CD4-positive, CD25-positive, alpha-beta regulatory T cell (primary cell): Measurements from ENCODE around the gene CDC42BPA. TPM values are rescaled to one million over a fixed set of nuclear protein-coding genes. Genes with fewer than 3 reads are reported as not detected.

ENCODE experiments used
- ATAC-seq, 2 donors: fragments of 150-1000 bp; cut with Tn5 transposase; one replicate each; pipeline ENCODE4 v1.10.0; 2021; ENCODE audit warnings: low read depth in 2 of 2, moderate number of reproducible peaks in 2 of 2, moderate library complexity in 1 of 2
- DNase-seq, 3 donors: peaks; one replicate each; pipeline versions ENCODE4 v3.0.0 to v3.0.0-alpha.2; 2012 to 2022; ENCODE audit warnings: mixed read lengths in 1 of 3
- H3K27ac ChIP-seq: one replicate; pipeline ENCODE4 v1.7.0; 2013; ENCODE audit warnings: mild to moderate bottlenecking, low read length; ENCODE audit not compliant: insufficient read depth, poor library complexity, severe bottlenecking
- H3K27me3 ChIP-seq: one replicate; pipeline ENCODE4 v1.7.0; 2013; ENCODE audit warnings: low read length; ENCODE audit not compliant: control insufficient read depth, insufficient read depth
- H3K36me3 ChIP-seq: one replicate; pipeline ENCODE4 v1.7.0; 2013; ENCODE audit warnings: mild to moderate bottlenecking, low read length, moderate library complexity; ENCODE audit not compliant: control insufficient read depth, insufficient read depth
- H3K4me1 ChIP-seq: 2 replicates; pipeline ENCODE4 v1.7.0; 2013; ENCODE audit warnings: mild to moderate bottlenecking, low read length; ENCODE audit not compliant: insufficient read depth, control insufficient read depth, poor library complexity, severe bottlenecking
- H3K4me3 ChIP-seq: one replicate; pipeline ENCODE4 v1.7.0; 2013; ENCODE audit warnings: low read depth, mild to moderate bottlenecking, low read length, moderate library complexity
- H3K9me3 ChIP-seq, 2 experiments: 1 replicate in 1 of 2; 2 replicates in 1 of 2; pipeline ENCODE4 v1.7.0; 2013; ENCODE audit warnings: low read length in 2 of 2, mild to moderate bottlenecking in 1 of 2, moderate library complexity in 1 of 2; ENCODE audit not compliant: control insufficient read depth in 2 of 2
- H3K27ac Mint-ChIP-seq, 3 donors: one replicate each; pipeline ENCODE4 v1.8.0; 2020 to 2022; ENCODE audit warnings: mild to moderate bottlenecking in 3 of 3, mixed read lengths in 3 of 3, moderate library complexity in 2 of 3
- H3K27me3 Mint-ChIP-seq: one replicate; pipeline ENCODE4 v1.8.0; 2022; ENCODE audit warnings: mild to moderate bottlenecking, mixed read lengths
- H3K36me3 Mint-ChIP-seq: one replicate; pipeline ENCODE4 v1.8.0; 2020; ENCODE audit warnings: mixed read lengths
- H3K4me1 Mint-ChIP-seq, 4 donors: one replicate each; pipeline ENCODE4 v1.8.0; 2020 to 2022; ENCODE audit warnings: mixed read lengths in 4 of 4, mild to moderate bottlenecking in 1 of 4
- H3K4me3 Mint-ChIP-seq, 4 donors: one replicate each; pipeline ENCODE4 v1.8.0; 2020 to 2022; ENCODE audit warnings: mild to moderate bottlenecking in 4 of 4, mixed read lengths in 4 of 4, moderate library complexity in 3 of 4
- H3K9me3 Mint-ChIP-seq, 7 donors: one replicate each; pipeline ENCODE4 v1.8.0; 2020 to 2022; ENCODE audit warnings: mixed read lengths in 7 of 7, mild to moderate bottlenecking in 3 of 7, moderate library complexity in 2 of 7
- polyA plus RNA-seq, 4 donors: library from polyadenylated mRNA; unstranded; fragments of 300-500 nt; fragmentation: Illumina TruSeq; gene quantifications; one replicate each; pipeline ENCODE4 v1.2.3, GENCODE V29; 2021
- total RNA-seq: library from RNA; stranded (reverse); gene quantifications from one replicate; pipeline ENCODE4 v1.2.3, GENCODE V29; 2022

The CDC42BPA gene
- total and polyA plus RNA-seq, 5 donors from 2014 or later = 0.06 to 1.5 (median 0.63) TPM

DNA sequence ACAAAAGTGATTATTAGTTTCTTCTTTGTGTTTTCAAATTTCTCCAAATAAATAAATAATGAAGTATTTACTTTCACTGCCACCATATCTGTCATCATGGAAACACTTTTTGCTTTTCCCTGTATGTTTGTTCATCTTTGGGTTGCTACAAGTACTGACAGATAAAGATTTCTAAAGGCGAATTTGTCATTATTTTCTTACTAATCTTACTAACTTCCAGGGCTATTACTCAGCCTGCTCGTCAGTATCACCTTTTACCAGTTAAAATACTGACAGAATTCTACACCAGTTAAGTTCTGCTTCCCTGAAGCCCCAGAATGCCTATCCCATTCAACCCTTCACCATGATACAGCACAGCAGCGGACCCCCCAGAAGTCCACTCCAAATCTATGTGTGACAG is 106.1 kb downstream of the CDC42BPA start:
- Histone ChIP-seq H3K9me3 (no peaks in the 10 kb centered on the region), H3K4me1 (no peaks in the 10 kb centered on the region), H3K36me3 (no peaks in the 10 kb centered on the region), H3K27ac (no peak overlapping the region), H3K4me3 (no peak overlapping the region), H3K27me3 (peaks cover 8% of the 10 kb centered on the region)
- DNase-seq (no peak), ATAC-seq (no peak)
- Mint-ChIP-seq H3K9me3 (peaks cover 0 to 2% (median 0%) of the 10 kb centered on the region in 7 donors), H3K4me1 (no peaks in the 10 kb centered on the region), H3K27me3 (peaks cover 6% of the 10 kb centered on the region), H3K27ac (no peak overlapping the region), H3K36me3 (no peaks in the 10 kb centered on the region), H3K4me3 (no peak overlapping the region)

DNA sequence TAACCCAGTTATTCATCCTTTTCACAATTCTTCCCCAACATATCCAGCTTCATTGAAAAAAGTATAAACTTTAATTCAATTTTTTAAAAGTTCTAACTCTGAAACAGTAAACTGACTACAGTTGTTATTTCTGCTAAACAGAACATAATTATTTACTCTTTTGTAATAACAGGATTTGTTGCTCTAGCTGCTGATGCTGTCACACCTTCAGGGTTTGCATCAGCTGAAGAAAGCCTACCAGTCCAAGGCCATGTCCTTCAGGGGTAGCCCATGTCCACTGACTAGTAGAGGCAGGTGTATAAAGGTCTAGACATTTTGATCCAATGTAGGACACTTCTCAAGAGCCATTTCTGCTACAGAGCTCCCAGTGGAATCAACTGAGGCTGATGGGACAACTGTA is 107.7 kb downstream of the CDC42BPA start:
- H3K4me3 ChIP-seq = no peak overlapping the region
- peaks cover 8% of the 10 kb centered on the region for H3K27me3 ChIP-seq
- no peaks in the 10 kb centered on the region for H3K36me3 Mint-ChIP-seq
- peaks cover 0 to 2% (median 0%) of the 10 kb centered on the region in 7 donors for H3K9me3 Mint-ChIP-seq
- H3K4me1 Mint-ChIP-seq = no peaks in the 10 kb centered on the region
- H3K27ac Mint-ChIP-seq = no peak overlapping the region
- H3K27me3 Mint-ChIP-seq = peaks cover 6% of the 10 kb centered on the region
- H3K27ac ChIP-seq = no peak overlapping the region
- DNase-seq (no peak), ATAC-seq (no peak)
- no peaks in the 10 kb centered on the region for H3K36me3 ChIP-seq
- no peaks in the 10 kb centered on the region for H3K4me1 ChIP-seq
- H3K9me3 ChIP-seq = no peaks in the 10 kb centered on the region
- no peak overlapping the region for H3K4me3 Mint-ChIP-seq

DNA sequence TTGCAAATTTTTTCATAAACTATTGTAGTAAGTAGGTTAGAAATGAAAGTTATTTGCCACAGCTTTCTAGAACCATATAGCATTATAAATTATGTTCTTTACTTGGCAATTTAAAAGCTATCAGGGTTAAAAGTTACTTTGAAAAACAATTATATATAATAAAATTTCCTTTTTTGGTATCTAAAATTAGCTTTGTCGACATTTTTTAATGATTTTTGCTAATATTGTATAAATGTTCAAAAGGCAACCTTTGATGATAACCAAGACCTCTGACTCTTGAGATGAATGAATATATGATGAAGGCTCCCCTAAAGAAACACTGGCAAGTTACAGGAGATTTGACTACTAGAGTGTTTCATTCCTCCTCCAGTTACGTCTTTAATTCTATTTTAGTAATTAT is 121.2 kb downstream of the CDC42BPA start:
- Mint-ChIP-seq H3K27me3 (peaks cover 7% of the 10 kb centered on the region), H3K9me3 (no peaks in the 10 kb centered on the region), H3K36me3 (no peaks in the 10 kb centered on the region), H3K4me3 (no peak overlapping the region), H3K4me1 (peaks cover 0 to 1% (median 0%) of the 10 kb centered on the region in 4 donors), H3K27ac (no peak overlapping the region)
- H3K27me3 ChIP-seq = no peaks in the 10 kb centered on the region
- H3K9me3 ChIP-seq = no peaks in the 10 kb centered on the region
- DNase-seq (no peak), ATAC-seq (no peak)
- H3K36me3 ChIP-seq = no peaks in the 10 kb centered on the region
- H3K4me3 ChIP-seq = no peak overlapping the region
- no peaks in the 10 kb centered on the region for H3K4me1 ChIP-seq
- H3K27ac ChIP-seq = no peak overlapping the region

DNA sequence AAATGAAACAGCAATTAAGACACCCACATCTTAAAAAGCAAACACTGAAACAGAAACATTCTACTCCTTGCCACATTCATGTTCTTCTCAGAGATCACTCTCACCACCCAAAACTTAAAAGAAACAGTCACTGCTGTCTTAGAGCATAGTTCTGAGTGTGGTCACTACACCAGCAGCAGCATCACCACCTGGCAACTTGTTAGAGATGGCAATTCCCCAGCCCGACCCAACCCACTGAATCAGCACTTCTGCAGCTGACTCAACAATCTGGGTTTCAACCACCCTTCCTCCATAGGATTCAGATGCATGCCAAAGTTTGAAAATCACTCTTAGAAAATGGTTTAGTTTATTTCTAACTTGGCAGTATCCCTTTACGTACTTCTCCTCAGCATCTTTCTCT is 126.1 kb downstream of the CDC42BPA start:
- Histone ChIP-seq H3K4me1 (no peaks in the 10 kb centered on the region), H3K36me3 (no peaks in the 10 kb centered on the region), H3K9me3 (no peaks in the 10 kb centered on the region), H3K27ac (no peak overlapping the region), H3K27me3 (peaks cover 4% of the 10 kb centered on the region), H3K4me3 (no peak overlapping the region)
- peak in 1 of 3 donors; percentile 24 for DNase-seq
- H3K9me3 Mint-ChIP-seq = no peaks in the 10 kb centered on the region
- no peak for ATAC-seq
- no peak overlapping the region for H3K27ac Mint-ChIP-seq
- no peak overlapping the region for H3K4me3 Mint-ChIP-seq
- peaks cover 0 to 2% (median 0%) of the 10 kb centered on the region in 4 donors for H3K4me1 Mint-ChIP-seq
- peaks cover 10% of the 10 kb centered on the region for H3K27me3 Mint-ChIP-seq
- H3K36me3 Mint-ChIP-seq = no peaks in the 10 kb centered on the region

DNA sequence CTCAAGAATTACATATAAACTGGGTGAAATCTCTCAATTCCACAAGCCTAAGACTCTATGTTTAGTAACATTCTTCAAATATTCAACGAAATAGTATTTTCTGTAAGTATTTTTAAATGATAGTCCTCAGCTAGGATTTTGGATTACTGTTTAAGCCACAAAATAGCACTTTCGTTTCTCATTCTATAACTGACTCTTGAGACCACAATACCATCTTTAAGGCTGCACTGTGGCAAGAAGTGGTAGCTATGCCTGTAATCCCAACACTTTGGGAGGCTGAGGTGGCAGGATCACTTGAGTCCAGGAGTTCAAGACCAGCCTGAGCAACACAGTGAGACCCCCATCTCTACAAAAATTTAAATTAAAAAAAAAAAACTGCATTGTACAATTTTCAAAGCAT is 126.7 kb downstream of the CDC42BPA start:
- no peak overlapping the region for H3K4me3 Mint-ChIP-seq
- no peaks in the 10 kb centered on the region for H3K9me3 Mint-ChIP-seq
- ATAC-seq = no peak
- no peak for DNase-seq
- H3K27me3 Mint-ChIP-seq = peaks cover 15% of the 10 kb centered on the region
- peaks cover 4% of the 10 kb centered on the region for H3K27me3 ChIP-seq
- no peaks in the 10 kb centered on the region for H3K4me1 ChIP-seq
- H3K36me3 Mint-ChIP-seq = no peaks in the 10 kb centered on the region
- no peaks in the 10 kb centered on the region for H3K36me3 ChIP-seq
- no peak overlapping the region for H3K27ac ChIP-seq
- no peak overlapping the region for H3K4me3 ChIP-seq
- peaks cover 0 to 2% (median 0%) of the 10 kb centered on the region in 4 donors for H3K4me1 Mint-ChIP-seq
- no peak overlapping the region for H3K27ac Mint-ChIP-seq
- H3K9me3 ChIP-seq = no peaks in the 10 kb centered on the region

DNA sequence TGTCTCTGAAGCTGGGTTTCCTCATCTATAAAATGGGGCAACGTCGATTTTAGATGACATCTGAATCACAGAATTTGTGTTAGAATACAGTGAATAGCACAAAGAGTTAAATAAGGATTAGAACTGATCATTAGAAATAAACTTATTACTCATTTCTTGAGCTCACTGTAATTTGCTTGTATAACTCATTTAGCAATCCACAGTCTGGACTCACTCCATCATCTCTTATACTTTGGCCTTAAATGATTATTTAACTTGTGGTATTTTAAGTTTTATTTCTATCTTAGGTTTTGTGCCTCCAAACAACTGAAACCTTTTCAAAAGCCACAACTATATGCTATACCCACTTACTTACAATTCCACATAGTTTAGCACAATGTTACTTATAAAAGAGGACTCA is 128.0 kb downstream of the CDC42BPA start:
- peaks cover 4% of the 10 kb centered on the region for H3K27me3 ChIP-seq
- peaks cover 0 to 2% (median 0%) of the 10 kb centered on the region in 4 donors for H3K4me1 Mint-ChIP-seq
- DNase-seq (no peak), ATAC-seq (no peak)
- H3K4me3 ChIP-seq = no peak overlapping the region
- no peaks in the 10 kb centered on the region for H3K4me1 ChIP-seq
- H3K27me3 Mint-ChIP-seq = peaks cover 19% of the 10 kb centered on the region
- no peaks in the 10 kb centered on the region for H3K36me3 Mint-ChIP-seq
- no peaks in the 10 kb centered on the region for H3K36me3 ChIP-seq
- no peak overlapping the region for H3K27ac Mint-ChIP-seq
- H3K9me3 ChIP-seq = no peaks in the 10 kb centered on the region
- no peaks in the 10 kb centered on the region for H3K9me3 Mint-ChIP-seq
- no peak overlapping the region for H3K4me3 Mint-ChIP-seq
- no peak overlapping the region for H3K27ac ChIP-seq

DNA sequence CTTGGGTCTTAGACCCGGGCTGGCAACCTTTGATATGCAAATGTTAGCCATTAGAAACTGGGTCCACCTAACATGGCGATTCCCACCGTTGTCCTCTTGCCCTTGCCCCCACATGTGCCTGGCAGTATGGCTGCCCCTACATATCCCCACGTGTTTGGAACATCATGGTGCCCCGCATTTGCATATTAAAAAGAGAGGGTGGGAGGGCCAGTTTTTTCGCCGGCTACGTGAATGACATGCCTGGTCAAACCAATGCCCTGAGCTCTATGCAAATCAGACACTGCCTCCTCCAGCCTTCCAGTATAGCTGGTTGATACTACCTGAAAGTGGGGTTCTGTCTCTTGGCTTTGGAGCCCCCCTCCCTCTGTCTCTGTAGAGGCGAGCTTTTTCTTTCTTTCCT is 133.0 kb downstream of the CDC42BPA start:
- no peaks in the 10 kb centered on the region for H3K4me1 Mint-ChIP-seq
- Histone ChIP-seq H3K4me3 (no peak overlapping the region), H3K27me3 (peaks cover 5% of the 10 kb centered on the region), H3K36me3 (no peaks in the 10 kb centered on the region), H3K4me1 (no peaks in the 10 kb centered on the region), H3K9me3 (no peaks in the 10 kb centered on the region), H3K27ac (no peak overlapping the region)
- no peak for DNase-seq
- no peaks in the 10 kb centered on the region for H3K36me3 Mint-ChIP-seq
- H3K9me3 Mint-ChIP-seq = no peaks in the 10 kb centered on the region
- H3K27me3 Mint-ChIP-seq = peaks cover 28% of the 10 kb centered on the region
- no peak overlapping the region for H3K27ac Mint-ChIP-seq
- no peak overlapping the region for H3K4me3 Mint-ChIP-seq
- no peak for ATAC-seq

DNA sequence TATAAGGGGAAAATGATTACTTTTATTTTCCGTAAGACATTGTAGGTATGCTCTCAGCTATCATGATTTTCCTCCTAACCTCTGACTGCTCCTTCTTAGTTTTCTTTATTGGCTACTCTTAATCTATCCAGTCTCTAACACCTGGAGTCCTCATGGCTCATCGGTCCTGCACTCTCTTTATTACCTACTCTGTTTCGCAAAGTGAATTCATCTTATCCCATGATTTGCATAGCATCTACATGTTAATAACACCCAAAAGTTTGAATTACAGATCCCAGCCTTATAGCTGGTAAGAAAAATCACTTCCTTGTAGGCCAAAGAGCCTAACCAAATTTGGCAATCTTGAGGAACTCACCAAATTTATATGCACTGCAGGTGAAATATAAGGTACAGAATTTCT is 136.3 kb downstream of the CDC42BPA start:
- H3K27me3 Mint-ChIP-seq = peaks cover 28% of the 10 kb centered on the region
- no peaks in the 10 kb centered on the region for H3K4me1 Mint-ChIP-seq
- H3K27ac ChIP-seq = no peak overlapping the region
- H3K27me3 ChIP-seq = peaks cover 6% of the 10 kb centered on the region
- DNase-seq = no peak
- no peaks in the 10 kb centered on the region for H3K9me3 Mint-ChIP-seq
- H3K4me1 ChIP-seq = no peaks in the 10 kb centered on the region
- H3K4me3 ChIP-seq = no peak overlapping the region
- no peaks in the 10 kb centered on the region for H3K36me3 ChIP-seq
- H3K9me3 ChIP-seq = no peaks in the 10 kb centered on the region
- no peak overlapping the region for H3K27ac Mint-ChIP-seq
- ATAC-seq = no peak
- H3K36me3 Mint-ChIP-seq = no peaks in the 10 kb centered on the region
- H3K4me3 Mint-ChIP-seq = no peak overlapping the region
